Right lobe of liver (tissue), 4 donors: ENCODE measurements around the gene GPR160.

Experiments used
- POLR2A ChIP-seq: fragments of 450-650 bp; IDR thresholded peaks from one replicate; pipeline ENCODE4 v1.6.1; 2017; ENCODE audit warnings: antibody characterized with exemption, mild to moderate bottlenecking
- TF ChIP-seq, protein P1 (sequence below), 4 donors: fragments of 200-600 bp in 3 of 4; fragments of 450-650 bp in 1 of 4; IDR thresholded peaks; one replicate each; pipeline versions ENCODE4 v1.5.1 to v1.8.0; 2016 to 2022; ENCODE audit warnings: antibody characterized with exemption in 4 of 4, mild to moderate bottlenecking in 2 of 4
- donor health status: DM: no; HTN: no; CAD: no.
- donor health status: DM: no; HTN: no; CAD: no.
- donor health status: DM: no; HTN: yes; CAD: no.

DNA sequence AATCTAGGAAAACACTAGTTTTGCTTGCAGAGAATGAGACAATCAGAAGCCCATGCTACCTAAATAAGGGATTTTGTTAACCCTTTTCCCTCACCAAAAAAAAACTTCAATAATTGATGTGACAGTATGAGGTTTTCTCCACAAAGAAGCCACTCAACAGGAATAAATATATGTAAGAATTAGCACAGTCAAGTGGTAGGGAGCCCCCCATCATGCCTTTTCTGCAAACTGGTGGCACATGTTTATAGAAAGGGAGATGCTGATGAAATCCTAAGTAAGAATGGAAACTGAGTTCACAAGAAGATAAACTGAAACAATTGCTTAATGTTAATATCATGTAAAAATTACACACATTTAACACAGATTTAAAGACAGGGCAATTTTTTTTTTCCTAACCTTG lies 92.7 kb downstream of the GPR160 start:
- TF ChIP-seq, protein P1, sequence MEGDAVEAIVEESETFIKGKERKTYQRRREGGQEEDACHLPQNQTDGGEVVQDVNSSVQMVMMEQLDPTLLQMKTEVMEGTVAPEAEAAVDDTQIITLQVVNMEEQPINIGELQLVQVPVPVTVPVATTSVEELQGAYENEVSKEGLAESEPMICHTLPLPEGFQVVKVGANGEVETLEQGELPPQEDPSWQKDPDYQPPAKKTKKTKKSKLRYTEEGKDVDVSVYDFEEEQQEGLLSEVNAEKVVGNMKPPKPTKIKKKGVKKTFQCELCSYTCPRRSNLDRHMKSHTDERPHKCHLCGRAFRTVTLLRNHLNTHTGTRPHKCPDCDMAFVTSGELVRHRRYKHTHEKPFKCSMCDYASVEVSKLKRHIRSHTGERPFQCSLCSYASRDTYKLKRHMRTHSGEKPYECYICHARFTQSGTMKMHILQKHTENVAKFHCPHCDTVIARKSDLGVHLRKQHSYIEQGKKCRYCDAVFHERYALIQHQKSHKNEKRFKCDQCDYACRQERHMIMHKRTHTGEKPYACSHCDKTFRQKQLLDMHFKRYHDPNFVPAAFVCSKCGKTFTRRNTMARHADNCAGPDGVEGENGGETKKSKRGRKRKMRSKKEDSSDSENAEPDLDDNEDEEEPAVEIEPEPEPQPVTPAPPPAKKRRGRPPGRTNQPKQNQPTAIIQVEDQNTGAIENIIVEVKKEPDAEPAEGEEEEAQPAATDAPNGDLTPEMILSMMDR (IDR thresholded peaks at IDR 0.05): no peak
- TF ChIP-seq POLR2A: no peak
